ENCODE results near the gene S100A6.

Gene S100A6

GRCh38 chr1:153549741-153550397, 14.1 kb upstream of the S100A6 start:
- no peaks in the 10 kb centered on the region for H3K36me3 ChIP-seq (ENCODE audit: insufficient read depth, low read length)
- peaks cover 52% of the 10 kb centered on the region for H3K4me1 ChIP-seq (ENCODE audit: control insufficient read depth, insufficient read depth, low read length)

GRCh38 chr1:153548722-153549688, 13.2 kb upstream of the S100A6 start, which contains the start of gene S100A3:
Gene S100A3 (minus strand): TSS chr1:153549258. CDS start chr1:153548485, 773 bp downstream.
- H3K4me3 ChIP-seq (ENCODE audit: low read length): peak within 1 kb of the TSS; percentile 46
- peak within 1 kb of the TSS; percentile 66 for H3K9ac ChIP-seq (ENCODE audit: low read depth, low read length)
- no peaks in the 10 kb centered on the region for H3K9me3 ChIP-seq (replicated peaks; ENCODE audit: low read length)
- no peaks in the 10 kb centered on the region for H3K36me3 ChIP-seq (ENCODE audit: insufficient read depth, low read length)
- H3K4me2 ChIP-seq (ENCODE audit: low read length): peak within 1 kb of the TSS; percentile 59
- H3K27me3 ChIP-seq (ENCODE audit: control insufficient read depth, insufficient read depth, low read length): no peaks in the 10 kb centered on the region
- peaks cover 57% of the 10 kb centered on the region for H3K4me1 ChIP-seq (ENCODE audit: control insufficient read depth, insufficient read depth, low read length)

More at GRCh38 chr1:153549741-153550397, 14.1 kb upstream of the S100A6 start:
- H3K4me2 ChIP-seq (ENCODE audit: low read length): peak overlapping the region; percentile 59
- H3K9ac ChIP-seq (ENCODE audit: low read depth, low read length): no peak overlapping the region
- no peaks in the 10 kb centered on the region for H3K9me3 ChIP-seq (replicated peaks; ENCODE audit: low read length)
- no peaks in the 10 kb centered on the region for H3K27me3 ChIP-seq (ENCODE audit: control insufficient read depth, insufficient read depth, low read length)
- no peak overlapping the region for H3K4me3 ChIP-seq (ENCODE audit: low read length)

DNA sequence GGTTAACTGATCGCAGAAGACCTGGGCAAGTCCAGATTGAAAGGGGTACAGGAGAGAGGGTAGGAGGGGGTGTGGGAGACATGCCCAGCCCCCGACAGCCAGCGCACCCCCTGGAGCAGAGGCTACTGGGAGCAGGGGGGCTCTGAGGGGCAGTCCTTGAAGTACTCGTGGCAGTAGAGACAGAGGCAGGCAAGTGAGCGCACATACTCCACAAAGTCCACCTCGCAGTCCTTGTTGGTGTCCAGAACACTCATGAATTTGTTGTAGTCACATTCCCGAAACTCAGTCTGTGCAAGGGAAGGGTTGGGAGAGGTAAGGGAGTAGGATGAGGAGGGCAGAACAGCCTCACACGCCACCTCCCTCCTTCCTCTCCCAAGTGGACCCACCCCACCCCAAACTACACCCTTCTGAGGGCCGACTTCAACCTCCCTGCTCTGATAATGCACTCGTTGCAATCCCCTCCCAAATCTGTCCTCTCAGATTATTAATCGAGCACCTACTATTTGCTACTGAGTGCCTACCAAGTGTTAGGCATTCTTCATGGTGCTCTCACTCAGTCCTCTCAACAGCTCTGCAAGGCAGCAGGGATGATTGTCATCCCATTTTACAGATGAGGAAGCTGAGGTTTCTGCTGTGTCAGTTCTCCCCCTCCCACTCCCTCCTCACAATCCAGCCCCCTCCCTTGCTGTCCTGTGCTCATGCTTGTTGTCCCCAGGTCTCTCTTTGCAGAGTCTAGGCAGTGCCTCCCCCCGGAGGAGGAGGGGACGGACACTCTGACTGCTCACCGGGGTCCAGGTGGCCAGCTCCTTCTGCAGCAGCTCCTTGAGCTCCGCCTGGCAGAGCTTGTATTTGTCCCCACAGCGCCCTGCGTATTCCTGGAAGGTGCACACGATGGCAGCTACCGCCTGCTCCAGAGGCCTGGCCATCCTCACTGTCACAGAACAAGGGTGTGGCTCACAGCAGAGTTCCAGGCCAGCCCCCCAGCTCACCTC, 12.1 kb upstream of the S100A6 start:
- Histone ChIP-seq H3K4me1 (ENCODE audit: control insufficient read depth, insufficient read depth, low read length) (peaks cover 60% of the 10 kb centered on the region), H3K4me2 (ENCODE audit: low read length) (no peak overlapping the region), H3K27me3 (ENCODE audit: control insufficient read depth, insufficient read depth, low read length) (no peaks in the 10 kb centered on the region), H3K9ac (ENCODE audit: low read depth, low read length) (peak overlapping the region; percentile 66), H3K36me3 (ENCODE audit: insufficient read depth, low read length) (no peaks in the 10 kb centered on the region), H3K9me3 (replicated peaks; ENCODE audit: low read length) (no peaks in the 10 kb centered on the region), H3K4me3 (ENCODE audit: low read length) (no peak overlapping the region)

- Histone ChIP-seq H3K4me1 (ENCODE audit: control insufficient read depth, insufficient read depth, low read length) (peaks cover 67% of the 10 kb centered on the region), H3K4me3 (ENCODE audit: low read length) (no peak overlapping the region), H3K9ac (ENCODE audit: low read depth, low read length) (no peak overlapping the region), H3K4me2 (ENCODE audit: low read length) (no peak overlapping the region), H3K36me3 (ENCODE audit: insufficient read depth, low read length) (no peaks in the 10 kb centered on the region), H3K27me3 (ENCODE audit: control insufficient read depth, insufficient read depth, low read length) (no peaks in the 10 kb centered on the region), H3K9me3 (replicated peaks; ENCODE audit: low read length) (no peaks in the 10 kb centered on the region)
These were observed 11.2 kb upstream of the S100A6 start for GRCh38 chr1:153546796-153547559.

DNA sequence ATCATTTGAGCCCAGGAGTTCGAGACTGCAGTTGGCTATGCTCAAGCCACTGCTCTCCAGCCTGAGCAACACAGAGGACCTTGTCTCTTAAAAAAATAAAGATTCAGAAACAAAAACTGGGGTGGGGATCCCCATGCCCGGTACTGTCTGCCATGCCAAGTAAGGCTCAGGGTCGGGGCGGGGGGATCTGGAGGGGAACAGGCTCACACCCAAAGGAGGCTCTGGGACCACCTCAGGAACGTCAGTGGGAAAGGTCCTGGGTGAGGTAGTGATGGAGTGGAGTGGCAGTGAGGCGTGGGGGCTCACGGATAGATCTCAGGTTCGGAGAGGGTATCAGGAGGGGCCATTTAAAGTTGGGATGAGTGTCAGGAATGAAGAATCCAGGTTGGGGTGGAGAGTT, 10.6 kb upstream of the S100A6 start:
- Histone ChIP-seq H3K4me2 (ENCODE audit: low read length) (peak overlapping the region; percentile 77), H3K9me3 (replicated peaks; ENCODE audit: low read length) (no peaks in the 10 kb centered on the region), H3K4me1 (ENCODE audit: control insufficient read depth, insufficient read depth, low read length) (peaks cover 73% of the 10 kb centered on the region), H3K4me3 (ENCODE audit: low read length) (no peak overlapping the region), H3K9ac (ENCODE audit: low read depth, low read length) (peak overlapping the region; percentile 78), H3K27me3 (ENCODE audit: control insufficient read depth, insufficient read depth, low read length) (no peaks in the 10 kb centered on the region), H3K36me3 (ENCODE audit: insufficient read depth, low read length) (no peaks in the 10 kb centered on the region)

- H3K36me3 ChIP-seq (ENCODE audit: insufficient read depth, low read length): no peaks in the 10 kb centered on the region
- H3K4me3 ChIP-seq (ENCODE audit: low read length): peak within 1 kb of the TSS; percentile 67
- no peaks in the 10 kb centered on the region for H3K9me3 ChIP-seq (replicated peaks; ENCODE audit: low read length)
- H3K4me1 ChIP-seq (ENCODE audit: control insufficient read depth, insufficient read depth, low read length): peaks cover 83% of the 10 kb centered on the region
- H3K27me3 ChIP-seq (ENCODE audit: control insufficient read depth, insufficient read depth, low read length): no peaks in the 10 kb centered on the region
- peak within 1 kb of the TSS; percentile 77 for H3K4me2 ChIP-seq (ENCODE audit: low read length)
- peak within 1 kb of the TSS; percentile 78 for H3K9ac ChIP-seq (ENCODE audit: low read depth, low read length)
These were observed 9.6 kb upstream of the S100A6 start, which contains the start of gene S100A4 for GRCh38 chr1:153545067-153546055. Gene S100A4 (minus strand): TSS chr1:153545806. CDS start chr1:153544794, 1,012 bp downstream.

GRCh38 chr1:153544453-153545066, 8.8 kb upstream of the S100A6 start:
- no peaks in the 10 kb centered on the region for H3K36me3 ChIP-seq (ENCODE audit: insufficient read depth, low read length)
- no peaks in the 10 kb centered on the region for H3K27me3 ChIP-seq (ENCODE audit: control insufficient read depth, insufficient read depth, low read length)
- no peaks in the 10 kb centered on the region for H3K9me3 ChIP-seq (replicated peaks; ENCODE audit: low read length)
- peak overlapping the region; percentile 67 for H3K4me3 ChIP-seq (ENCODE audit: low read length)
- peak overlapping the region; percentile 78 for H3K9ac ChIP-seq (ENCODE audit: low read depth, low read length)
- peaks cover 82% of the 10 kb centered on the region for H3K4me1 ChIP-seq (ENCODE audit: control insufficient read depth, insufficient read depth, low read length)
- H3K4me2 ChIP-seq (ENCODE audit: low read length): peak overlapping the region; percentile 77

DNA sequence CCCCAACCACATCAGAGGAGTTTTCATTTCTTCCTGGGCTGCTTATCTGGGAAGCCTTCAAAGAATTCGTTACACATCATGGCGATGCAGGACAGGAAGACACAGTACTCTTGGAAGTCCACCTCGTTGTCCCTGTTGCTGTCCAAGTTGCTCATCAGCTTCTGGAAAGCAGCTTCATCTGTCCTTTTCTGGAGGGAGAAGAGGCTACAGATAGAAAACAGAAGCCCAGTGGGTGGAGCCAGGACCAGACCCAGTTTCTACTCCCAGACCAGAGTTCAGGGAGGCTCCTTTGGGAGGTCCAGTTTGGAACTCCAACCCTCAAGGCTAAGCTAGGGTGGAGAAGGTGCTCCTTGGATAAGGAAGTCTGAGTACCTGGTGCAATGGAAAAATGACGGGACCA, 7.9 kb upstream of the S100A6 start:
- Histone ChIP-seq H3K9ac (ENCODE audit: low read depth, low read length) (peak overlapping the region; percentile 78), H3K4me3 (ENCODE audit: low read length) (peak overlapping the region; percentile 67), H3K4me2 (ENCODE audit: low read length) (peak overlapping the region; percentile 77), H3K36me3 (ENCODE audit: insufficient read depth, low read length) (no peaks in the 10 kb centered on the region), H3K9me3 (replicated peaks; ENCODE audit: low read length) (no peaks in the 10 kb centered on the region), H3K4me1 (ENCODE audit: control insufficient read depth, insufficient read depth, low read length) (peaks cover 74% of the 10 kb centered on the region), H3K27me3 (ENCODE audit: control insufficient read depth, insufficient read depth, low read length) (no peaks in the 10 kb centered on the region)

DNA sequence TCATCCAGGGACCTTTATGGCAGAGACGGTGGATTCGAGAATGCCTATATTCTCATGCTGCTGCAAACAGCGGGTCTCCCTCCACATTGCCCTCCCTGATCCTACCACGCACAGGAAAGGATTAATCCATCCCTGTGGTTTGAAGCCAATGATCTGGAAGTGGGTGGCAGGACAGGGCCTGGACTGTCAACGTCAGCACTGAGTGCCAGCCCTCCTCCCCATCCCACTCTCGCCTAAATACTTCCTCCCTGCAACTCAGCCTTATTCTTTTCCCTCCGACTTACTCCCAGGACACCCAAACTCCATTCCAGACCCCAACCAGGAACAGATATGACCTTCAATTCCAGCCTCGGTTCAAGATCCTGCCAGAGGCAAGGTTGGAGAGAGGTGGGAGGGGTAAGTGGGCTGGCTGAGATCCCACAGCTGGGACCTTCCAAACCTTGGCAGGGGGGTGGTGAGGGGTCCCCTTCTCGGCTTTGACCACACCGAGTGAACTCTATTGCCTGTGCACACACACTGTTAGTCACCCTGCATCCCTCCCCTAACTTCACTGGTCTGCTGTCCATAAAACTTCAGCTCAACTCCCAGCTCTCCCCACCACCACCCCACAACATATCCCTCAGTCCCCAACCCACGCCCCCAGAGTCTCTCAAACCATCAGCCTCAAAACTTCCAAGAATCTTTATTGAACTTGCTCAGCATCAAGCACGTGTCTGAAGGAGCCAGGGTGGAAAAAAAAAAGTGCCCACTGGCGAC, 7.3 kb upstream of the S100A6 start:
- H3K9me3 ChIP-seq (replicated peaks; ENCODE audit: low read length): no peaks in the 10 kb centered on the region
- no peaks in the 10 kb centered on the region for H3K27me3 ChIP-seq (ENCODE audit: control insufficient read depth, insufficient read depth, low read length)
- H3K4me3 ChIP-seq (ENCODE audit: low read length): peak overlapping the region; percentile 67
- peaks cover 68% of the 10 kb centered on the region for H3K4me1 ChIP-seq (ENCODE audit: control insufficient read depth, insufficient read depth, low read length)
- H3K36me3 ChIP-seq (ENCODE audit: insufficient read depth, low read length): no peaks in the 10 kb centered on the region
- peak overlapping the region; percentile 77 for H3K4me2 ChIP-seq (ENCODE audit: low read length)
- H3K9ac ChIP-seq (ENCODE audit: low read depth, low read length): peak overlapping the region; percentile 78
